WERI-Rb-1 (cell line): ENCODE measurements around the gene MX2.

Experiments
- DNase-seq: peaks from one replicate; pipeline ENCODE4 v3.0.0-alpha.2; 2020
- H3K27ac ChIP-seq: fragments of 250-450 bp; sonication (Bioruptor Pico); 2 replicates; pipeline ENCODE4 v1.5.1; 2020; ENCODE audit warnings: mild to moderate bottlenecking, moderate library complexity
- H3K27me3 ChIP-seq: fragments of 250-450 bp; sonication (Bioruptor Pico); 2 replicates; pipeline ENCODE4 v1.5.1; 2021; ENCODE audit warnings: mild to moderate bottlenecking, low read depth, moderate library complexity; ENCODE audit not compliant: insufficient read depth, severe bottlenecking
- H3K36me3 ChIP-seq: fragments of 250-450 bp; sonication (Bioruptor Pico); 2 replicates; pipeline ENCODE4 v1.5.1; 2020; ENCODE audit warnings: mild to moderate bottlenecking, moderate library complexity
- H3K4me3 ChIP-seq: 2 replicates; pipeline ENCODE4 v1.5.1; 2011; ENCODE audit warnings: low read depth, mild to moderate bottlenecking, control low read depth, low read length
- H3K9me3 ChIP-seq: fragments of 250-450 bp; sonication (Bioruptor Pico); 2 replicates; pipeline ENCODE4 v1.5.1; 2021; ENCODE audit warnings: mild to moderate bottlenecking, moderate library complexity; ENCODE audit not compliant: severe bottlenecking
- TF ChIP-seq, protein P1 (sequence below): IDR thresholded peaks from 2 replicates; pipeline ENCODE4 v1.5.1; 2011; ENCODE audit warnings: low read depth, mild to moderate bottlenecking, control low read depth, inconsistent platforms, low read length

The MX2 gene

DNA sequence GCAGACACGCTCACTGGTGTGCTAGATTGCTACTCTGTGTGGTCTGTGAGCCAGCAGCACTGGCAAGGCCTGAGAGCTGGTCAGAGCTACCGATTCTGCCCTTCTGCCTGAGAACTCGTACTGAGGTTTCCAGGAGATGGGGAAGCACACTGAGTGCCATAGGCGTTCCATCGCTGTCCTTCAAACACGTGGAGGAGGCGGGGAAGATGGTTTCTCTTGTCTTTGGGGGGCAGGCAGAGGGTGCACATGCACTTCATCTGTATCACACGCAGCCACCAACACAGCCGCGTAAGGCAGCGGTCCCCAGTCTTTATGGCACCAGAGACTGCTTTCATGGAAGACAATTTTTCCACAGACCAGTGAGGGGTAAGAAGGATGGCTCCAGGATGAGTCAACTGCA, 40.4 kb downstream of the MX2 start:
- H3K4me3 ChIP-seq = no peak overlapping the region
- TF ChIP-seq, protein P1, sequence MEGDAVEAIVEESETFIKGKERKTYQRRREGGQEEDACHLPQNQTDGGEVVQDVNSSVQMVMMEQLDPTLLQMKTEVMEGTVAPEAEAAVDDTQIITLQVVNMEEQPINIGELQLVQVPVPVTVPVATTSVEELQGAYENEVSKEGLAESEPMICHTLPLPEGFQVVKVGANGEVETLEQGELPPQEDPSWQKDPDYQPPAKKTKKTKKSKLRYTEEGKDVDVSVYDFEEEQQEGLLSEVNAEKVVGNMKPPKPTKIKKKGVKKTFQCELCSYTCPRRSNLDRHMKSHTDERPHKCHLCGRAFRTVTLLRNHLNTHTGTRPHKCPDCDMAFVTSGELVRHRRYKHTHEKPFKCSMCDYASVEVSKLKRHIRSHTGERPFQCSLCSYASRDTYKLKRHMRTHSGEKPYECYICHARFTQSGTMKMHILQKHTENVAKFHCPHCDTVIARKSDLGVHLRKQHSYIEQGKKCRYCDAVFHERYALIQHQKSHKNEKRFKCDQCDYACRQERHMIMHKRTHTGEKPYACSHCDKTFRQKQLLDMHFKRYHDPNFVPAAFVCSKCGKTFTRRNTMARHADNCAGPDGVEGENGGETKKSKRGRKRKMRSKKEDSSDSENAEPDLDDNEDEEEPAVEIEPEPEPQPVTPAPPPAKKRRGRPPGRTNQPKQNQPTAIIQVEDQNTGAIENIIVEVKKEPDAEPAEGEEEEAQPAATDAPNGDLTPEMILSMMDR = no peak
- DNase-seq = no peak
- H3K27me3 ChIP-seq = no peaks in the 10 kb centered on the region
- H3K9me3 ChIP-seq = no peaks in the 10 kb centered on the region
- H3K27ac ChIP-seq = no peak overlapping the region
- H3K36me3 ChIP-seq = no peaks in the 10 kb centered on the region

DNA sequence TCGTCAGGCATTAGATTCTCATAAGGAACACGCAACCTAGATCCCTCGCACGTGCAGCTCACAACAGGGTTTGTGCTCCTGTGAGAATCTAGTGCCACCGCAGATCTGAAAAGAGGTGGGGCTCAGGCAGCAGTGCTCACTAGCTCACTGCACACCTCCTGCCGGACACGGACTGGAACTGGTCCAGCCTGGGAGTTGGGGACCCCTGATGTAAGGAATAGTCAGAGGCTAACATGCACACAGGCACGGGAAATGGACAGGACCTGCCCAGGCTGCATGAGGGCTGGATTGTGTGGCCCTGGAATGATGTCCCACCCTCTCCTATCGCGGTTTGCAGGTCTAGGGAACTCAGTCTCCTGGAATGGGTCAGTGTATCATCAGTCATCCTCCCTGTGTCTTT, 41.0 kb downstream of the MX2 start:
- no peaks in the 10 kb centered on the region for H3K36me3 ChIP-seq
- TF ChIP-seq, protein P1 = no peak
- H3K27ac ChIP-seq = no peak overlapping the region
- no peak for DNase-seq
- H3K27me3 ChIP-seq = no peaks in the 10 kb centered on the region
- no peaks in the 10 kb centered on the region for H3K9me3 ChIP-seq
- H3K4me3 ChIP-seq = no peak overlapping the region

DNA sequence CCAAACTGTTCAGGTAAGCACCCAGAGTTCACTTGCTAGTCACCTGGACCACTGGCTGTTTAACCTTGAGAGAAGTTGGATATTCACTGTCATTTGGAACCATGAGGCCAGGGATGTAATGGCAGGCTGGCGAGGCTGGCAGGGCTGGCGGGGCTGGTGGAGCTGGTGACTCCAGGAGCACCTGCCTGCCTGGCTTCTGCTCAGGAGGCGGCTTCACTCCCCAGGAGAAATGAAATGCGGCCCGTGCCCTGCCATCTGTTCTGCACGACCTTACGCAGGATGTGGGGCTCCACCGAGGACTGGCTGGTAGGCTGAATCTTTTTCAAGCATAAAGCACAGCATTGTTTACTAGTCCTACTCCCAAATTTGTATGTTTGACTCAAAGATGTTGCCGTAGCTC, 41.5 kb downstream of the MX2 start:
- H3K36me3 ChIP-seq = no peaks in the 10 kb centered on the region
- TF ChIP-seq, protein P1 = no peak
- H3K4me3 ChIP-seq = no peak overlapping the region
- no peaks in the 10 kb centered on the region for H3K27me3 ChIP-seq
- H3K9me3 ChIP-seq = no peaks in the 10 kb centered on the region
- H3K27ac ChIP-seq = no peak overlapping the region
- DNase-seq = no peak

DNA sequence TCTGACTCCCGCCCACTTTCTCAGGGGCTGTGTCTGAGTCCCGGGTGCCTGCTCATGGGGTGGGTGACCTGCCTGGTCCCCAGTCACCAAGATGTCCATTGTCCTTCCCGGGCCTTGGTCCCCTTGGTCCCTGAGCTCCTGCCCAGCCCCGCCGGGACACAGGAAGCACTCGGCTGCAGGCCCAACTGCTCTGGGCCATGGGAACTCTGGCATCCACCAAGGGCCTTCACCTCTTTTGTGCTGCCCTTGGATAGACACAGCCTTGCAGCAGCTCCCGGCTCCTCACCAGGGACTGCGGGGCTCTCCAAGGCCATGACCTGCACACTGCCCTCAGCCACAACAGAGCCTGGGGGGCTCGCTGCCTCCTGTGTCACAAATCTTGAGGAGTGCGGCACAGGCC, 42.1 kb downstream of the MX2 start:
- no peak overlapping the region for H3K27ac ChIP-seq
- no peaks in the 10 kb centered on the region for H3K27me3 ChIP-seq
- no peak for DNase-seq
- no peaks in the 10 kb centered on the region for H3K36me3 ChIP-seq
- no peaks in the 10 kb centered on the region for H3K9me3 ChIP-seq
- TF ChIP-seq, protein P1 = no peak
- H3K4me3 ChIP-seq = no peak overlapping the region

DNA sequence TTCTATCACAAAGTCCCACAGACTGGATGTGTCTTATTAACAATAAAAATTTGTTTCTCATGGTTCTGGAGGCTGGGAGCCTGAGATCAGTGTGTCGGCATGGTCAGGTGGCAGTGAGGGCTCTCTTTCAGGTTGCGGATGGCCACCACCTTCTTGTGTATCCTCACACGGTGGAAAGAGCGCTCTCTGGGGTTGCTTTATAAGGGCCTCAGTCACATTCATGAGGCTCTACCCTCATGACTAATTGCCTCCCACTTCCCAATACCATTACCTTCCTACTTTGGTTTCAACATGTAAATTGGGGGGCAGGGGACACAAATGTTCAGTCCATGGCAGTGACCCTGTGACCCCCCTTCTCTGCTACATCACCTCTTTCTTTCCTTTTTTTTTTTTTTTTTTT, 43.5 kb downstream of the MX2 start:
- Histone ChIP-seq H3K9me3 (peaks cover under 1% of the 10 kb centered on the region), H3K36me3 (no peaks in the 10 kb centered on the region), H3K27me3 (no peaks in the 10 kb centered on the region), H3K4me3 (no peak overlapping the region), H3K27ac (no peak overlapping the region)
- no peak for DNase-seq
- TF ChIP-seq, protein P1 = no peak

DNA sequence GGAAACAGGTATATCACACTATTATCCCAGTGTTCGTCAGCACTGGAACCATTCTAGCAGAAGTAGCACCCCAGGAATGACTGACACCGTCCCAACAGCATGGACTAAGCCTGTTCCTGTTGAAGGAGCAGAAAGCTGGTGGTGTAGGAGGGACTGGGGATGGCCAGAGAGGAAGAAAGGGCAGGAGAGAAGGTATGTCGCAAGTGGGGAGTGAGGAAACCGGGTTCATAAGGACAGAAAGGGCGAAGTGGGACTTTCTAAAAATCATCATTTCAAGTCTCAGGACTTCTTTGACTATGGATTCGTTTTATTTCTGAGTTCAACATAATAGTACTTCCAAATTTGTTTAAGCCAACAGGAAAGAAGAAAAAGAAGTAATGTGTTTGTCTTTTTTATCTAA, 44.5 kb downstream of the MX2 start:
- Histone ChIP-seq H3K9me3 (peaks cover 4% of the 10 kb centered on the region), H3K27me3 (no peaks in the 10 kb centered on the region), H3K27ac (no peak overlapping the region), H3K4me3 (no peak overlapping the region), H3K36me3 (no peaks in the 10 kb centered on the region)
- TF ChIP-seq, protein P1 = no peak
- no peak for DNase-seq
